ENCODE measurements around the gene ALKBH2. TPM values are rescaled to one million over a fixed set of nuclear protein-coding genes. Genes with fewer than 3 reads are reported as not detected.

ALKBH2 gene
- total RNA-seq, 1 donor from 2014 or later, result 47.9 TPM

- no peak for TF ChIP-seq CTCF (IDR thresholded peaks at IDR 0.05; ENCODE audit: insufficient read depth, low read length, severe bottlenecking)
- H3K4me3 ChIP-seq (ENCODE audit: low read depth, low read length), result no peak within 1 kb of the TSS
Observed at GRCh38 chr12:109115758-109116610, 22.7 kb upstream of the ALKBH2 start, which contains the start of gene ACACB. TSS of gene ACACB (plus strand) at chr12:109116587. CDS start at chr12:109139406, 22,819 bp downstream.

DNA sequence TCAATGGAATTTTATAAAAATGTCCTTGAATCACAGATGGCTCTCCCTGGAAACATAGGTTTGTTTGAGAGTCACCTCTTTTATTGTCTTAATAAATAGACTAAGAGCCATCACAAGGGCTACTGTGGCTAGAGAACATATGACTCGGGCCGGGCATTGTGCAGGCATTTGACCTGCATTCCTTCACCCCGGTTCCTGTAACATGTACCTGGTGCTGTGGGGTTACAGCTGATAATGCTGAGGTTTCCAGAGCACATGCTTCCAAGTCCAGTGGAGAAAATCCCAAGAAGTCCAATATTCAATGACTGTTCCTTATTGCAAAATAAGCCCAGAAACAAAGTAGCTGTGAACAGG is 22.1 kb upstream of the ALKBH2 start:
- TF ChIP-seq CTCF (IDR thresholded peaks at IDR 0.05; ENCODE audit: insufficient read depth, low read length, severe bottlenecking), result no peak
- FAIRE-seq (no peak), DNase-seq (ENCODE audit: low read depth) (no peak)
- Histone ChIP-seq H3K27me3 (ENCODE audit: control insufficient read depth, insufficient read depth, low read length) (no peaks in the 10 kb centered on the region), H3K36me3 (ENCODE audit: control insufficient read depth, insufficient read depth, low read length) (no peaks in the 10 kb centered on the region), H3K4me3 (ENCODE audit: low read depth, low read length) (no peak overlapping the region)

More at GRCh38 chr12:109115758-109116610, 22.7 kb upstream of the ALKBH2 start, which contains the start of gene ACACB:
- Histone ChIP-seq H3K27me3 (ENCODE audit: control insufficient read depth, insufficient read depth, low read length) (no peaks in the 10 kb centered on the region), H3K36me3 (ENCODE audit: control insufficient read depth, insufficient read depth, low read length) (no peaks in the 10 kb centered on the region)
- no peak for DNase-seq (ENCODE audit: low read depth)
- no peak for FAIRE-seq

DNA sequence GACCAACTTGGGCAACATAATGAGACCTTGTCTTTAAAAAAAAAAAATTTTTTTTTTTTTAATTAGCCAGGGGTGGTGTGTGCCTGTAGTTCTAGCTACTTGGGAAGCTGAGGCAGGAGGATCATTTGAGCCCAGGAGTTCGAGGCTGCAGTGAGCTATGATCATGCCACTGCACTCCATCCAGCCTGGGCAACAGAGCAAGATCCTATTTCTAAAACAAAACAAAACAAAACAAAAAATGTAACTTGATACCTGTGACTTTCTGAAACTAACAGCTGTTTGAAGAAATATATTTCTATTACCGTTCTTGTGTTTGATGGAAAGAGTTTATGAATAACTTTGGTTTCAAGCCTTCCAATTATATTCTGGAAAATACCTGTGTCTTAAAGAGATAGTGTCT is 21.4 kb upstream of the ALKBH2 start:
- FAIRE-seq, result no peak
- TF ChIP-seq CTCF (IDR thresholded peaks at IDR 0.05; ENCODE audit: insufficient read depth, low read length, severe bottlenecking), result no peak
- Histone ChIP-seq H3K36me3 (ENCODE audit: control insufficient read depth, insufficient read depth, low read length) (no peaks in the 10 kb centered on the region), H3K4me3 (ENCODE audit: low read depth, low read length) (no peak overlapping the region), H3K27me3 (ENCODE audit: control insufficient read depth, insufficient read depth, low read length) (no peaks in the 10 kb centered on the region)
- no peak for DNase-seq (ENCODE audit: low read depth)

DNA sequence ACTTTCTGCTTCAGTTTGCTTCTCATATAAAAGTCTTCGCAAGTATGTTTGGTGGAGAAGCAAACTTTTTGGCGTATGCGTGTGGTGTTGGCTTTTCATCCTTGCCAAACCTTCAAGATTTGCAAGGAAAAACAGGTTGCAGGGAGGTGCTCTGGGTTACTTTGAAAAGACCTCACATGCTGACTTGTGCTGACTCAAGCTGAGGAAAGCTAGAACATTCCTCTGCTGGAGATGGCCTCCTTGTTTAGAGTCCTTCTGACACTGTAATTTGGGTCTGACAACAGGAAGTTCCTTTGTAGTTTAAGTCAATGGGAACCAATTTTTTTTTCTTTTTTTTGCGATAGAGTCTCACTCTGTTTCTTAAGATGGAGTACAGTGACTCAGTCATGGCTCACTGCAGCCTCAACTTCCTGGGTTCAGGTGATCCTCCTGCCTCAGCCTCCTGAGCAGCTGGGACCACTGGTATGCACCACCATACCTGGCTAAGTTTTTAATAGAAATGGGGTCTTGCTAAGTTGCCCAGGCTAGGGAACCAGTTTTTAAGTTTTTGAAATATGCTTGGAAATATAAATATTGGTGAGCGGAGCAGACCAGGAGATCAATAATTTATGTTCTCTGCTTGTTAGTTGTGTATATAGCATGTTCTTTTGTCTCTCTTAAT is 20.5 kb upstream of the ALKBH2 start:
- TF ChIP-seq CTCF (IDR thresholded peaks at IDR 0.05; ENCODE audit: insufficient read depth, low read length, severe bottlenecking), result no peak
- FAIRE-seq, result peak; percentile 32
- H3K36me3 ChIP-seq (ENCODE audit: control insufficient read depth, insufficient read depth, low read length), result no peaks in the 10 kb centered on the region

GRCh38 chr12:109112720-109113465 is 19.6 kb upstream of the ALKBH2 start:
- TF ChIP-seq CTCF (IDR thresholded peaks at IDR 0.05; ENCODE audit: insufficient read depth, low read length, severe bottlenecking), result no peak
- no peaks in the 10 kb centered on the region for H3K36me3 ChIP-seq (ENCODE audit: control insufficient read depth, insufficient read depth, low read length)
- no peaks in the 10 kb centered on the region for H3K27me3 ChIP-seq (ENCODE audit: control insufficient read depth, insufficient read depth, low read length)
- H3K4me3 ChIP-seq (ENCODE audit: low read depth, low read length), result no peak overlapping the region
- FAIRE-seq (no peak), DNase-seq (ENCODE audit: low read depth) (no peak)

More for the DNA sequence above, 20.5 kb upstream of the ALKBH2 start:
- no peaks in the 10 kb centered on the region for H3K27me3 ChIP-seq (ENCODE audit: control insufficient read depth, insufficient read depth, low read length)
- H3K4me3 ChIP-seq (ENCODE audit: low read depth, low read length), result no peak overlapping the region
- no peak for DNase-seq (ENCODE audit: low read depth)
